ENCODE data around the gene CYB561D2.

DNA sequence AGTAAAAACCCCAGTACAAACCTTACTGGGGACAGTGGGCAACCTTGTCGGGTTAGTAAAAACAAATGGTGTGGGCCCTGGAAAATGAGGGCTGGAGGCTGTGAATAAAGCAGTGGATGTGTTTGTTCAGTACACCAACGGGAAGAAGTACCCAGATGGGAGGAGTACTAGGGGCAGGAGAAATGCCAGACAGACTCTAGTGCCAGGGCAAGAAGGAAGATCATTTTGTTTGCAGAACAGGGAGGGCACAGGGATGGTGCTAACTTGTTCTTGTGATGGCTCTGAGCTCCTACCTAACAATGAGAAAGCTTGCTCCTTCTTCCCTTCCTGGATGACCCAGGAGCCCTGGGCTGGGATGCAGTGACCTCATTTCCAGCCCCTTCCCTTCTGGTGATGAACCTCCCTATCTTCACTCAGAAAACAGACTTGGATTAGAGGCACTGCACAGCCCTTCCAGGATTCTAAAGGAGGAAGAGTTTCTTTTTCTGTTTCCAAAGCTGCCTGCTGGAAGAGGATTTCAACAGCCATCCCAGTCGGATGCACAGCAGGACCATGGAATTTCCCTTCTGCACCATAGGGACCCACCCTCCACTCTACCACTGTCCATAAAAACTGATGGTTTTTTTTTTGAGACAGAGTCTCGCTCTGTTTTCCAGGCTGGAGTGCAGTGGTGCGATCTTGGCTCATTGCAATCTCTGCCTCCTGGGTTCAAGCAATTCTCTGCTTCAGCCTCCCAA, 16.2 kb upstream of the CYB561D2 start:
- TF ChIP-seq, protein P1, sequence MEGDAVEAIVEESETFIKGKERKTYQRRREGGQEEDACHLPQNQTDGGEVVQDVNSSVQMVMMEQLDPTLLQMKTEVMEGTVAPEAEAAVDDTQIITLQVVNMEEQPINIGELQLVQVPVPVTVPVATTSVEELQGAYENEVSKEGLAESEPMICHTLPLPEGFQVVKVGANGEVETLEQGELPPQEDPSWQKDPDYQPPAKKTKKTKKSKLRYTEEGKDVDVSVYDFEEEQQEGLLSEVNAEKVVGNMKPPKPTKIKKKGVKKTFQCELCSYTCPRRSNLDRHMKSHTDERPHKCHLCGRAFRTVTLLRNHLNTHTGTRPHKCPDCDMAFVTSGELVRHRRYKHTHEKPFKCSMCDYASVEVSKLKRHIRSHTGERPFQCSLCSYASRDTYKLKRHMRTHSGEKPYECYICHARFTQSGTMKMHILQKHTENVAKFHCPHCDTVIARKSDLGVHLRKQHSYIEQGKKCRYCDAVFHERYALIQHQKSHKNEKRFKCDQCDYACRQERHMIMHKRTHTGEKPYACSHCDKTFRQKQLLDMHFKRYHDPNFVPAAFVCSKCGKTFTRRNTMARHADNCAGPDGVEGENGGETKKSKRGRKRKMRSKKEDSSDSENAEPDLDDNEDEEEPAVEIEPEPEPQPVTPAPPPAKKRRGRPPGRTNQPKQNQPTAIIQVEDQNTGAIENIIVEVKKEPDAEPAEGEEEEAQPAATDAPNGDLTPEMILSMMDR (IDR thresholded peaks at IDR 0.05 in 4 of 5, conservative IDR thresholded peaks at IDR 0.05 in 1 of 5), result no peak
- TF ChIP-seq POLR2A (IDR thresholded peaks at IDR 0.05), result no peak

Measured in gastrocnemius medialis (tissue), 4 donors.